HG02885 (cell line): ENCODE results near the gene ADARB2.
"Not testable (repeated sequence)": the region's sequence is repeated elsewhere in the genome, so short reads cannot be mapped to it uniquely, and the experiment has no call there.

Experiments
- ATAC-seq: cut with Tn5 transposase; IDR thresholded peaks from one replicate; pipeline ENCODE4 v1.9.1; 2021; ENCODE audit warnings: mild to moderate bottlenecking; ENCODE audit not compliant: unreplicated experiment, poor library complexity

Gene ADARB2

GRCh38 chr10:1625079-1625478, 112.2 kb downstream of the ADARB2 start:
- ATAC-seq: no peak

GRCh38 chr10:1624240-1624639, 113.1 kb downstream of the ADARB2 start:
- ATAC-seq: no peak

GRCh38 chr10:1620803-1621202, 116.5 kb downstream of the ADARB2 start:
- ATAC-seq: no peak

GRCh38 chr10:1617376-1618317, 119.7 kb downstream of the ADARB2 start:
- not testable (repeated sequence) for ATAC-seq

GRCh38 chr10:1616701-1617100, 120.6 kb downstream of the ADARB2 start:
- ATAC-seq: not testable (repeated sequence)

GRCh38 chr10:1615186-1615954, 122.0 kb downstream of the ADARB2 start:
- no peak for ATAC-seq

- no peak for ATAC-seq
These were observed 123.8 kb downstream of the ADARB2 start for GRCh38 chr10:1613511-1613910.

GRCh38 chr10:1612908-1613307, 124.4 kb downstream of the ADARB2 start:
- no peak for ATAC-seq

- no peak for ATAC-seq
These were observed 125.3 kb downstream of the ADARB2 start for GRCh38 chr10:1611936-1612550.

GRCh38 chr10:1610986-1611770, 126.1 kb downstream of the ADARB2 start:
- ATAC-seq: no peak

GRCh38 chr10:1609648-1609970, 127.7 kb downstream of the ADARB2 start:
- ATAC-seq: no peak

- no peak for ATAC-seq
These were observed 128.3 kb downstream of the ADARB2 start for GRCh38 chr10:1608851-1609647.

GRCh38 chr10:1608408-1608807, 128.9 kb downstream of the ADARB2 start:
- ATAC-seq: no peak

GRCh38 chr10:1607466-1607865, 129.9 kb downstream of the ADARB2 start:
- ATAC-seq: no peak

- no peak for ATAC-seq
These were observed 131.1 kb downstream of the ADARB2 start for GRCh38 chr10:1605999-1606940.

- no peak for ATAC-seq
These were observed 132.2 kb downstream of the ADARB2 start for GRCh38 chr10:1605121-1605520.

GRCh38 chr10:1604246-1604645, 133.1 kb downstream of the ADARB2 start:
- ATAC-seq: no peak

GRCh38 chr10:1603181-1603580, 134.1 kb downstream of the ADARB2 start:
- ATAC-seq: no peak
